Stimulated activated CD4-positive, alpha-beta T cell treated with anti-CD3 and anti-CD28 coated beads, TNF-alpha, amount 100 ng/mL, for 48 hours (primary cell): Measurements from ENCODE around the gene MRPL28.
"Not testable (repeated sequence)": the region's sequence is repeated elsewhere in the genome, so short reads cannot be mapped to it uniquely, and the experiment has no call there.

ENCODE experiments used
- DNase-seq, 3 donors: peaks; one replicate each; pipeline ENCODE4 v3.0.0-alpha.2; 2020; ENCODE audit warnings: low read depth in 3 of 3

The MRPL28 gene

DNA sequence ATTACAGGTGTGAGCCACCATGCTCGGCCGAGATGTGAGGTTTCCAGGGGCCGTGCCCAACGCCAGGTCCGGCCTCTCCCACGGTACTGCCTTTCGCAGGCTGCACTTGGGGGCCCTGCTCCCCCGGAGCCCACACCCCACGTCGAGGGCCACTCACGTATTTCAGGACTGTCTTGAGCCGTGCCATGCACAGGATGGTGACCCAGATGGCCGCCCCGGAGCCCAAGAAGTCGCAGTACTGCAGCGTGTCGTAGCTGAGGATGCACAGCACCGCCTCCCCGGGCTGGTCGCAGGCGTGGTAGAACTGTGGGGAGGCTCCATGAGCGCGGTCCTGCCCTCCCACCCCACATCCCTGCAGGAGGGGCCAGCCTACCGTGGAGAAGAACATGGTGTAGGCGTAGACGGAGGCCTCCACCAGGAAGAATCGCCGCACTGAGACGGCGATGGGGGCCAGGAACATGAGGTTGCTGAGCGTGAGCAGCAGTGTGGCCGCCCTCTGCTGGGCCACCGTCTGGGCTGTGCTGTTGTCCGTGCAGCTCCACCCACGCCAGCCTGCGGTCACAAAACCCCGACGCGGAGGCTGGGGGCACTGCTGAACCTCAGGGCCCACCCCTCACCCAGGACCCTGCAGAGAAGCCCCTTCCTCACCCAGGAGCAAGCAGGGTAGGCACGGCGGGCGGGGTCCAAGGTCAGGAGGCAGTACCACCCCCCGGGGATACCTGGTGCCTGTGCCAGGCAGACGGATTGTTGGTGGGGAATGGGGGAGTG is 3.7 kb upstream of the MRPL28 start:
- no peak for DNase-seq

GRCh38 chr16:373020-373598 is 2.8 kb upstream of the MRPL28 start:
- DNase-seq, result no peak

- DNase-seq, result no peak
These were observed 2.1 kb upstream of the MRPL28 start for GRCh38 chr16:372302-372983.

- DNase-seq, result no peak
These were observed 1.4 kb upstream of the MRPL28 start for GRCh38 chr16:371515-372301.

- DNase-seq, result no peak
These were observed 709 bp upstream of the MRPL28 start for GRCh38 chr16:370979-371514.

DNA sequence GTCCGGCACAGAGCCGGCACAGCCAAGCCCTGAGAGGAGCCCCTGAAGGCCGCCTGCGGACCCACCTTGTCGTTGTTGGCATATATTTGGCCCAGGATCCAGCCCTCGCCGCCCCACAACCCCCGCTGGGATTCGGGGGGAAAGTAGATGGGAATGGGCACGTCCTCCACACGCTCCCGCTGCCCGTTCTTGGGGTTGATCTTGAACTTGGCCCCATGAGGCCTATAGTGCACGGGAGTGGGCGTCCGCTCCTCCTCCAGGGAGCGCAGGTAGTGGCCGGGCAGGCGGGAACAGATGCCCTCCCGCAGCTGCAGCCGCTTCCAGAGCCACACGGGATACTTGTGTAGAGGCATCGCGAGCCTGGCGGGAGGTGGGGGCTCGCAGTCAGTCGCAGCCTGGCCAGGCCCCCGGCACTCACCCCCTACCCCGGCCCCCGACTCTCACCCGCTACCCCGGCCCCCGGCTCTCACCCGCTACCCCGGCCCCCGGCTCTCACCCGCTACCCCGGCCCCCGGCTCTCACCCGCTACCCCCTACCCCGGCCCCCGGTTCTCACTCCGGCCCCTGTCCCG is 387 bp downstream of the MRPL28 start:
- no peak for DNase-seq

GRCh38 chr16:369275-369865 is 968 bp downstream of the MRPL28 start:
- no peak for DNase-seq

GRCh38 chr16:368388-369158 is 1.8 kb downstream of the MRPL28 start:
- DNase-seq, result no peak

- DNase-seq, result no peak
These were observed 2.9 kb downstream of the MRPL28 start for GRCh38 chr16:367333-367903.

GRCh38 chr16:366476-366875 is 3.9 kb downstream of the MRPL28 start:
- DNase-seq, result no peak

- no peak for DNase-seq
These were observed 5.5 kb downstream of the MRPL28 start for GRCh38 chr16:364595-365491.

DNA sequence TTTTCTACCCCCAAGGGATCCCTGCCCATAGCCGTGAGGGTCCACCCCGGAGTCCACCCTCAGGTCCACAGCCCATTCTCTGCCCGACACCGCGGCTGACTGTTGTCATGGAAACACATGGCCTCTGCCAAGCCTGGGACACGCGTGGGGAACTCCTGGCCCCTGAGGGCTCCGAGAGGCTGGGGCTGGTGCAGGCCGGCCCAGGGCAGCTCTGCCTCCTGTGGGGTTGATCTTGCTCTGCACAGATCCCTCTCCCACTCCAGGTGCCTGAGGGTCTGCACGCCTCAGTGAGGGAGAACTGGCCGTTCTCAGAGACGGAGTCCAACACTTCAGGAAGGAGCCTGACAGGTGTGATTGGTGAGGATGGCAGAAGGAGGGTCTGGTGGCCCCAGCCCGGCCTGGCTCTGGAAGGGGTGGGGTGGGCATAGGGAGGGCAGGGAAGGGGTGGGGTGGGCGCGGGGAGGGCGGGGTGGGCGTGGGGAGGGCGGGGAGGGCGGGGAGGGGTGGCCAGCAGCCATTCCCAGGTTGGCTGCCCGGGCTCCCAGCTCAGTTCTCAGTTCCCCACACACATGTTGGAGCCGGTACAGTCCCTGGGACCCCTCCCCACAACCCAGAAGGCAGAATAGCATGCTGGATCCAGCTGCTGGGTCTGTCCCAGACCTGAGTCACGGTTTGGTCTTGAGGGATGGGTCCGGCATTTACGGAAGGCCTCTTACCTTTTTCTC is 6.4 kb downstream of the MRPL28 start:
- DNase-seq, result no peak

DNA sequence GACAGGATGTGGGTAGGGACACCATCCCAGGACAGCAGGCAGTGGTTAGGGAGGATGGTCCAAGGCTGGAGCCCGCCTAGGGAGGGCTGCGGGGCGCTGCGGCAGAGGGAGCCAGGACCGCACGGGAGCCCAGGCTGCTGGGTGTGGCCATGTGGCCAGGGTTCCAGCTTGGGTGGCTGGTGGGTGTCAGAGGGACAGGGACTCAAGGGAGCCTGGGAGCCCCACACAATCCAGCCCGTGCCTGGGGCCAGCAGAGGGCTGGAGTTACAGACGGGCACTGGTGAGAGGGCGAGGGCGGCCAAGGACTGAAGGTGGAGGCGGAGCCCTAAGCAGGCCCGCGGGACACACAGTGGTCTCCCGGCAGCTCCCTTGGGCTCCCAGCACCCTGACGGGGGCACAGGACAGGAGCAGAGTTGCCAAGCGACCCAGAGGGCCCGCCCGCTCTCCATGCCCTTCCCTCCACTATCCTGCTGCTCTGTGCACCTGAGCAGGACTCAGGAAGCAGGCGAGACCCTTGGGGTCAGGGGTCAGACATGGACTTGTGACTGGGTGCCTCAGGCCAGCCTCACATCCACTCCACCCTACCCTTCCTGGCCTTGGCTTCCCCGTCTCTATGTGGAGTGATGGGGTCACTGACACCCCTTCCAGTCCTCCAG is 7.1 kb downstream of the MRPL28 start:
- no peak for DNase-seq

GRCh38 chr16:362702-362999 is 7.7 kb downstream of the MRPL28 start:
- DNase-seq, result not testable (repeated sequence)

- DNase-seq, result peak; percentile 52 to 68 (median 65)
These were observed 8.3 kb downstream of the MRPL28 start for GRCh38 chr16:361872-362701.

DNA sequence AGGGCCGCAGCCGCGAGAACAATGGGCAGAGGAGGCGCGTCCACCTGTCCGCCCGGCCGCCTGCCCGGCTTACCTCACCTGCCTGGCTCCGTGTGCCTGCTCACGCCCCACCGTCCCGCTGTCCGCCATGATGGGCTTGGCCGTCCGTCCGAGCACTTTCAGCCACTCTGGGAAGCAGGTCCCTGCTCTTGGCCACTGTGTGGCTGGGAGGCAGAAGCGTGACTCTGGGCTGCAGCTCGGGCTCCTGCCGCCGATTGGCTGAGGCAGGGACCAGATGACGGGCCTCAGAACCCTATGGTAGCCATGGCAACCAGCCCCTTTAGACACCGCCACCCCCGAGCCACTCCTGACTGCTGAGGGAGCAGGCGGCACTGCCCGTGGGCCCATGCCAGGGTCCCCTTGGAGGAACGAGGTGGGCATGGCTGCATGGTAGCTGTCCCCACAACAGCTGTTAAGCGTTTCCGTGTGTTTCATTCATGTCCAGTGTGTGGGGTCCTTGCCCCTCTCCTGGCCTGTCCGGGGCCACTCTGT is 8.9 kb downstream of the MRPL28 start:
- no peak for DNase-seq
